Kidney (tissue), 14 donors: ENCODE results near the gene CUBN. TPM values are rescaled to one million over a fixed set of nuclear protein-coding genes. Genes with fewer than 3 reads are reported as not detected.
A peak's percentile ranks its signal among the peaks of the same experiment; 100 is the strongest.

ENCODE experiments used
- DNase-seq, 5 donors: peaks; one replicate each; pipeline ENCODE4 v3.0.0-alpha.2; 2013 to 2020
- FAIRE-seq: peaks from 2 replicates; lab custom pipeline; 2012; peaks lifted over from hg19 to GRCh38; lab: Jason Lieb, UNC
- H3K27ac ChIP-seq, 2 donors: one replicate each; pipeline ENCODE4 v1.7.0; 2013; ENCODE audit warnings: low read depth in 2 of 2, low read length in 2 of 2, inconsistent platforms in 1 of 2
- H3K27me3 ChIP-seq: one replicate; pipeline ENCODE4 v1.7.1; 2013; ENCODE audit warnings: low read length, inconsistent platforms; ENCODE audit not compliant: control insufficient read depth, insufficient read depth
- H3K36me3 ChIP-seq, 3 donors: one replicate each; pipeline versions ENCODE4 v1.7.0 to v1.7.1; 2013; ENCODE audit warnings: low read length in 3 of 3, control low read depth in 1 of 3, inconsistent platforms in 1 of 3; ENCODE audit not compliant: insufficient read depth in 3 of 3, control insufficient read depth in 2 of 3
- H3K4me1 ChIP-seq, 3 donors: one replicate each; pipeline versions ENCODE4 v1.7.0 to v1.7.1; 2013; ENCODE audit warnings: low read length in 3 of 3, inconsistent platforms in 1 of 3, low read depth in 1 of 3; ENCODE audit not compliant: control insufficient read depth in 2 of 3, insufficient read depth in 2 of 3
- H3K4me3 ChIP-seq, 3 donors: one replicate each; pipeline versions ENCODE4 v1.7.0 to v1.8.1; 2013; ENCODE audit warnings: low read length in 3 of 3, control low read depth in 1 of 3, inconsistent platforms in 1 of 3
- H3K9ac ChIP-seq, 3 donors: one replicate each; pipeline versions ENCODE4 v1.7.0 to v1.7.1; 2013; ENCODE audit warnings: low read length in 3 of 3, control low read depth in 1 of 3, inconsistent platforms in 1 of 3
- H3K9me3 ChIP-seq, 3 donors: one replicate each; pipeline versions ENCODE4 v1.7.0 to v1.7.1; 2013; ENCODE audit warnings: low read length in 3 of 3, control low read depth in 1 of 3, inconsistent platforms in 1 of 3; ENCODE audit not compliant: control insufficient read depth in 2 of 3, insufficient read depth in 1 of 3
- intact Hi-C: fragments of 100-400 bp; cut with DNase I; formaldehyde crosslinking; loops from one replicate; pipeline ENCODE4 v1.11.1; 2022
- polyA plus RNA-seq: library from polyadenylated mRNA; stranded (reverse); fragments of 350-450 nt; fragmentation: Illumina TruSeq; extraction: RNeasy Lipid Tissue Mini Kit (QIAGEN cat#74804); gene quantifications from one replicate; pipeline ENCODE4 v1.2.3, GENCODE V29; 2014; ENCODE audit warnings: low read depth, low replicate concordance; ENCODE audit not compliant: insufficient read depth
- total RNA-seq: library from RNA; stranded (reverse); fragmentation: NEBNext Ultra II Directional; extraction: Animal tissue kit (Norgen Biotek cat#: 25700); gene quantifications from one replicate; pipeline ENCODE4 v1.2.1, GENCODE V29; 2021
- TF ChIP-seq, protein P1 (sequence below): IDR thresholded peaks from 3 replicates; pipeline ENCODE4 v1.5.1; 2012; ENCODE audit warnings: mild to moderate bottlenecking, moderate library complexity, borderline replicate concordance; ENCODE audit not compliant: insufficient read depth; ENCODE audit errors: extremely low read depth
- donor health status: control.
- donor health status: control.
- donor health status: control.
- donor health status: control.
- donor health status: control.
- donor health status: DM: yes; HTN: yes; CAD: no.
- donor health status: Normal renal cell carcinoma (clear cell type).

Gene CUBN
- total and polyA plus RNA-seq, 2 donors from 2014 or later = 14.8 to 31.6 TPM

DNA sequence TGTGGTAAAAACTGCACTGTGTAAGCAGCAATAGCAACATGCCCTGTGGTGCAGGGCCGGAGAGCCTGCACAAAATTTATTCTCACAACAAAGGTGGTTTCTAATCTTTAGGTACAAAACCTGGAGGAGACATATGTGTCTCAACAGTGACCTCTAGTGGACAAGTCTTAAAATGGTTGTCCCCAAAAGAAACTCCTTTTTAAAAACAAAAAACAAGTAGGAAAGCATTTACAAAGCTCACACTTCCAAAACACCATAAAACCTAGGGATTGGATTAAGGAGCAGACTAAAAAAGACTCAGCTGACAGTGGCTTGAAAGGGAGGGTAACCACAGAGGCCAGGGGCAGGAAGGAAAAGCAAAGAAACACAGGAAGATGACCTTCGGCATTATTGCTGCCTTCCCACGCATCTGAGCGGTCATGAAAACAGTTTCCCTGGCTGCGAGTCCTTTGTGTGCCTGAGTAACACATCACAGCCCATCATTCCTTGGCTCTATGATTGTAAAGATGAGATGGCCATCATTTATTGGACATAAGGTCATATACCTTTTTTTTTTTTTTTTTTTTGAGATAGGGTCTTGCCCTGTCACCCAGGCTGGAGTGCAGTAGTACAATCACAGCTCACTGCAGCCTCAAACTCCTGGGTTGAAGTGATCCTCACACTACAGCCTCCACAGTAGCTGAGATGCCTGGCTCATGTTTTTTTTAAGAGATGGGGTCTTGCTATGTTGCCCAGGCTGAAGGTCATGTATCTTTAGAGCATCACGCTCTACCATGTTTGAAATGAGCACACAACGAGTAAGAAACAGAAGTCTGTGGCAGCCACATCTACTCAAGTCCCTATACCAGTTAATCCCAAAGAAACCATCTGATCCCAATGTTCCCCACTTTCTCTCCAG, 351.9 kb downstream of the CUBN start:
- Histone ChIP-seq H3K4me3 (no peak overlapping the region), H3K4me1 (peaks cover 0 to 2% (median 0%) of the 10 kb centered on the region in 3 donors), H3K27me3 (no peaks in the 10 kb centered on the region), H3K27ac (no peak overlapping the region), H3K9me3 (no peaks in the 10 kb centered on the region), H3K36me3 (no peaks in the 10 kb centered on the region), H3K9ac (no peak overlapping the region)
- TF ChIP-seq, protein P1, sequence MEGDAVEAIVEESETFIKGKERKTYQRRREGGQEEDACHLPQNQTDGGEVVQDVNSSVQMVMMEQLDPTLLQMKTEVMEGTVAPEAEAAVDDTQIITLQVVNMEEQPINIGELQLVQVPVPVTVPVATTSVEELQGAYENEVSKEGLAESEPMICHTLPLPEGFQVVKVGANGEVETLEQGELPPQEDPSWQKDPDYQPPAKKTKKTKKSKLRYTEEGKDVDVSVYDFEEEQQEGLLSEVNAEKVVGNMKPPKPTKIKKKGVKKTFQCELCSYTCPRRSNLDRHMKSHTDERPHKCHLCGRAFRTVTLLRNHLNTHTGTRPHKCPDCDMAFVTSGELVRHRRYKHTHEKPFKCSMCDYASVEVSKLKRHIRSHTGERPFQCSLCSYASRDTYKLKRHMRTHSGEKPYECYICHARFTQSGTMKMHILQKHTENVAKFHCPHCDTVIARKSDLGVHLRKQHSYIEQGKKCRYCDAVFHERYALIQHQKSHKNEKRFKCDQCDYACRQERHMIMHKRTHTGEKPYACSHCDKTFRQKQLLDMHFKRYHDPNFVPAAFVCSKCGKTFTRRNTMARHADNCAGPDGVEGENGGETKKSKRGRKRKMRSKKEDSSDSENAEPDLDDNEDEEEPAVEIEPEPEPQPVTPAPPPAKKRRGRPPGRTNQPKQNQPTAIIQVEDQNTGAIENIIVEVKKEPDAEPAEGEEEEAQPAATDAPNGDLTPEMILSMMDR = peak; percentile 65
- peak; percentile 67 for FAIRE-seq
- intact Hi-C loops = loop anchor here (5.0 kb wide), 1 partner anchor 875 kb away; no protein-coding TSS in a partner anchor
- DNase-seq = peak in 4 of 5 donors; percentile 50 to 86 (median 68)

DNA sequence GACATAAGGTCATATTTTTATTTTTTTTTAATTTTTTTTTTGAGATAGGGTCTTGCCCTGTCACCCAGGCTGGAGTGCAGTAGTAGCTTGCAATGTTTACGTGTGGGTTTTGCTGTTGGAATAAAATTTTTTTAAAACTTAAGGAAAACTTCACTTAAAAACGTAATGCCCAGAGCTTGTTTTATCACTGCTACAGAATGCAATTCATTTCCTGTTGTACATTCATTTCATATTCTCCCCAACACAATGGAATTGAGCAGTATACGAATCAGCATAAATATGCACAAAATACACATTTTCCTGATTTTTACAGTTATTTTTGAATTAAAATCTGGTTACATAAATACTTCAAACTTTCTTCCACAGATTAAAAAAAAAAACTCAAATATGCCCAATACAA, 352.7 kb downstream of the CUBN start:
- no peaks in the 10 kb centered on the region for H3K9me3 ChIP-seq
- H3K4me1 ChIP-seq = peaks cover 0 to 2% (median 0%) of the 10 kb centered on the region in 3 donors
- no peak overlapping the region for H3K9ac ChIP-seq
- DNase-seq = no peak
- H3K36me3 ChIP-seq = no peaks in the 10 kb centered on the region
- H3K4me3 ChIP-seq = no peak overlapping the region
- intact Hi-C loops = loop anchor here (5.0 kb wide), 1 partner anchor 875 kb away; no protein-coding TSS in a partner anchor
- H3K27me3 ChIP-seq = no peaks in the 10 kb centered on the region
- no peak overlapping the region for H3K27ac ChIP-seq
- TF ChIP-seq, protein P1 = no peak
- no peak for FAIRE-seq

Other genes with a start within 250 kb of the CUBN start
- 11.0 TPM for gene TRDMT1, start 71.9 kb upstream of the CUBN start, total RNA-seq
- gene TRDMT1, start 71.9 kb upstream of the CUBN start, polyA plus RNA-seq = 2.0 TPM
- 1,044 TPM for gene VIM, start 98.4 kb upstream of the CUBN start, total RNA-seq
- gene VIM, start 98.4 kb upstream of the CUBN start, polyA plus RNA-seq = 403 TPM